ENCODE data around the gene JCAD. TPM values are rescaled to one million over a fixed set of nuclear protein-coding genes. Genes with fewer than 3 reads are reported as not detected.

The JCAD gene
- total RNA-seq, 3 donors from 2014 or later (not counting 1 experiment from before 2014, with no cell fraction given) = 0.07 to 0.43 TPM; not detected in 1

- no peak overlapping the region for H3K4me3 Mint-ChIP-seq
- no peak for ATAC-seq
- H3K9me3 Mint-ChIP-seq = no peaks in the 10 kb centered on the region
- H3K27me3 ChIP-seq (ENCODE audit: control insufficient read depth, insufficient read depth, low read length) = peaks cover 14% of the 10 kb centered on the region
- H3K36me3 Mint-ChIP-seq = no peaks in the 10 kb centered on the region
- no peak overlapping the region for H3K4me3 ChIP-seq (ENCODE audit: low read length)
- TF ChIP-seq CTCF (IDR thresholded peaks at IDR 0.05) = no peak
- H3K36me3 ChIP-seq (ENCODE audit: control insufficient read depth, insufficient read depth, low read length) = no peaks in the 10 kb centered on the region
- H3K4me1 Mint-ChIP-seq = no peaks in the 10 kb centered on the region
- no peak overlapping the region for H3K27ac Mint-ChIP-seq
- intact Hi-C loops (cut with micrococcal nuclease) = no loop called here
- no peaks in the 10 kb centered on the region for H3K9me3 ChIP-seq (ENCODE audit: control insufficient read depth, insufficient read depth, low read length)
- no peak for DNase-seq
- H3K4me1 ChIP-seq (ENCODE audit: control insufficient read depth, insufficient read depth, low read length) = no peaks in the 10 kb centered on the region
- H3K27ac ChIP-seq (ENCODE audit: low read length) = no peak overlapping the region
- H3K27me3 Mint-ChIP-seq (ENCODE audit: low read depth in 2 of 2) = peaks cover 34 to 40% of the 10 kb centered on the region in 2 donors
- 94% methylated on average over 5 of the region's 5 CpGs for WGBS (ENCODE audit: insufficient coverage)
Measured at GRCh38 chr10:30013757-30014156, 45.6 kb downstream of the JCAD start.

- Mint-ChIP-seq H3K9me3 (no peaks in the 10 kb centered on the region), H3K36me3 (no peaks in the 10 kb centered on the region), H3K4me1 (no peaks in the 10 kb centered on the region), H3K27me3 (ENCODE audit: low read depth in 2 of 2) (peaks cover 31 to 48% of the 10 kb centered on the region in 2 donors), H3K4me3 (no peak overlapping the region), H3K27ac (no peak overlapping the region)
- Histone ChIP-seq H3K9me3 (ENCODE audit: control insufficient read depth, insufficient read depth, low read length) (no peaks in the 10 kb centered on the region), H3K4me1 (ENCODE audit: control insufficient read depth, insufficient read depth, low read length) (no peaks in the 10 kb centered on the region), H3K27me3 (ENCODE audit: control insufficient read depth, insufficient read depth, low read length) (peaks cover 2% of the 10 kb centered on the region), H3K27ac (ENCODE audit: low read length) (no peak overlapping the region), H3K36me3 (ENCODE audit: control insufficient read depth, insufficient read depth, low read length) (no peaks in the 10 kb centered on the region), H3K4me3 (ENCODE audit: low read length) (no peak overlapping the region)
- ATAC-seq (no peak), DNase-seq (no peak)
- intact Hi-C loops (cut with micrococcal nuclease) = no loop called here
- no peak for TF ChIP-seq CTCF (IDR thresholded peaks at IDR 0.05)
- WGBS (ENCODE audit: insufficient coverage) = 75% methylated on average over 4 of the region's 4 CpGs
Measured at GRCh38 chr10:30011956-30012647, 47.3 kb downstream of the JCAD start.

GRCh38 chr10:30011396-30011795, 48.0 kb downstream of the JCAD start:
- Mint-ChIP-seq H3K9me3 (no peaks in the 10 kb centered on the region), H3K27ac (no peak overlapping the region), H3K36me3 (no peaks in the 10 kb centered on the region), H3K27me3 (ENCODE audit: low read depth in 2 of 2) (peaks cover 31 to 55% of the 10 kb centered on the region in 2 donors), H3K4me1 (no peaks in the 10 kb centered on the region), H3K4me3 (no peak overlapping the region)
- whole genome bisulfite sequencing (ENCODE audit: insufficient coverage) = 87% methylated on average over 8 of the region's 8 CpGs
- no peaks in the 10 kb centered on the region for H3K9me3 ChIP-seq (ENCODE audit: control insufficient read depth, insufficient read depth, low read length)
- H3K27ac ChIP-seq (ENCODE audit: low read length) = no peak overlapping the region
- H3K27me3 ChIP-seq (ENCODE audit: control insufficient read depth, insufficient read depth, low read length) = no peaks in the 10 kb centered on the region
- H3K4me3 ChIP-seq (ENCODE audit: low read length) = no peak overlapping the region
- DNase-seq (no peak), ATAC-seq (no peak)
- TF ChIP-seq CTCF (IDR thresholded peaks at IDR 0.05) = no peak
- intact Hi-C loops (cut with micrococcal nuclease) = no loop called here
- no peaks in the 10 kb centered on the region for H3K4me1 ChIP-seq (ENCODE audit: control insufficient read depth, insufficient read depth, low read length)
- H3K36me3 ChIP-seq (ENCODE audit: control insufficient read depth, insufficient read depth, low read length) = no peaks in the 10 kb centered on the region

GRCh38 chr10:30007406-30007805, 52.0 kb downstream of the JCAD start:
- H3K36me3 ChIP-seq (ENCODE audit: control insufficient read depth, insufficient read depth, low read length) = no peaks in the 10 kb centered on the region
- DNase-seq (no peak), ATAC-seq (no peak)
- no peaks in the 10 kb centered on the region for H3K4me1 ChIP-seq (ENCODE audit: control insufficient read depth, insufficient read depth, low read length)
- intact Hi-C loops (cut with micrococcal nuclease) = loop anchor here (10.0 kb wide), 1 partner anchor 347 kb away; no protein-coding TSS in a partner anchor
- H3K27me3 Mint-ChIP-seq (ENCODE audit: low read depth in 2 of 2) = peaks cover 33 to 67% of the 10 kb centered on the region in 2 donors
- no peak for TF ChIP-seq CTCF (IDR thresholded peaks at IDR 0.05)
- no peak overlapping the region for H3K4me3 Mint-ChIP-seq
- H3K9me3 Mint-ChIP-seq = no peaks in the 10 kb centered on the region
- H3K9me3 ChIP-seq (ENCODE audit: control insufficient read depth, insufficient read depth, low read length) = no peaks in the 10 kb centered on the region
- H3K27ac Mint-ChIP-seq = no peak overlapping the region
- no peak overlapping the region for H3K4me3 ChIP-seq (ENCODE audit: low read length)
- H3K27ac ChIP-seq (ENCODE audit: low read length) = no peak overlapping the region
- peaks cover 2% of the 10 kb centered on the region for H3K27me3 ChIP-seq (ENCODE audit: control insufficient read depth, insufficient read depth, low read length)
- H3K36me3 Mint-ChIP-seq = no peaks in the 10 kb centered on the region
- WGBS (ENCODE audit: insufficient coverage) = 44% methylated on average over 2 of the region's 3 CpGs
- peaks cover 0 to 6% of the 10 kb centered on the region in 2 donors for H3K4me1 Mint-ChIP-seq
